Umbilical cord (tissue), 2 donors: ENCODE data around the gene ZEB2. TPM values are rescaled to one million over a fixed set of nuclear protein-coding genes. Genes with fewer than 3 reads are reported as not detected.
"Not testable (repeated sequence)": the region's sequence is repeated elsewhere in the genome, so short reads cannot be mapped to it uniquely, and the experiment has no call there.

Experiments
- DNase-seq: peaks from one replicate; pipeline ENCODE4 v3.0.0-alpha.2; 2015; ENCODE audit warnings: low spot score
- total RNA-seq: library from RNA; depleted of rRNA; stranded (reverse); fragments of >200 nt; gene quantifications from one replicate; pipeline ENCODE4 v1.2.3, GENCODE V29; 2014; ENCODE audit warnings: low replicate concordance; ENCODE audit not compliant: insufficient read depth

ZEB2 gene
- total RNA-seq, 1 donor from 2014 or later, result 136 TPM

GRCh38 chr2:144385381-144385780 is 134.5 kb downstream of the ZEB2 start:
- DNase-seq, result no peak

- no peak for DNase-seq
Measured at GRCh38 chr2:144383571-144384100, 136.3 kb downstream of the ZEB2 start.

GRCh38 chr2:144382849-144383248 is 137.1 kb downstream of the ZEB2 start:
- DNase-seq, result no peak

GRCh38 chr2:144381716-144382115 is 138.2 kb downstream of the ZEB2 start:
- no peak for DNase-seq

GRCh38 chr2:144379851-144380311 is 140.0 kb downstream of the ZEB2 start:
- DNase-seq, result no peak

GRCh38 chr2:144378551-144378950 is 141.4 kb downstream of the ZEB2 start:
- DNase-seq, result no peak

DNA sequence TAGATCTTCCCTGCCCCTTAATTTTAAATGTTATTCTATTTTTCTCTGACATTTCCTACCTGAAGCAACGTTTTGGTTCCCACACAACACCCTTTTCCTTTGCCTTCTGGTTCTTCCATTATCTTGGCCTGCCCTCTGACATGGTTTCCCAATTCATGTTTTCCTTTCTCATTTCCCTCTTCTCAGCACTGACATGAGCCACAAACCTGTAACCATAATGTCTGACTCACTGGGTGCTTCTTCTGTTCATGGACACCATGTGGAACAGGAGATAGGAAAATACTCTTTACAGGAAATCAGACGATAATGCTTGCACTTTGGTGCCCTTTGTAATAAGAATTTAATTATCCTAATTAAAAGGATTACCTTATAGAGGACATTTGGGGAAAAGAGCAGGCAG is 142.0 kb downstream of the ZEB2 start:
- DNase-seq, result no peak

- DNase-seq, result no peak
Measured at GRCh38 chr2:144376926-144377325, 143.0 kb downstream of the ZEB2 start.

GRCh38 chr2:144376460-144376859 is 143.5 kb downstream of the ZEB2 start:
- DNase-seq, result no peak

DNA sequence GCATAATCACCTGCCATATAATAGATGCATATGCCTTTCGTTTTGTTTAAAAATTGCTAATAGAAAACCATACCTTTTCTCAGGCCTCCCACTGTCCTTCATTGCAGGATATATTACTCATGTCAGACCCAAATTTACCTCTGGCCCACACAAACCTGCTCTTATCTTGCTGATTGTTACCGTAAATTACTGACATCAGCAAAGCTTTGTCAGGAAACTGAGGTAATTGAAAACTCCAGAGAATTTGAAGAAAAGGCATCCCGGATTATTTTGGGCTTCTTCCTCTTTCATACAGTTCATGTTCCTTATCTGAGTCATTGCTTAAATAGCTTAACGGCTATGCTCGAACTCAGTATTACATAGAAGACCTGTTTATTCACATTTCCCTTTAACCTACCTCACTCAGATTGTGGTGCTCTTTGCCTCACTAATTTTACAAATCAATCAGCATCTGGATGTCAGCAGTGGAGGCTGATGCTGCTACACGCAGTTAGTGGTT is 145.7 kb downstream of the ZEB2 start:
- no peak for DNase-seq

GRCh38 chr2:144372410-144373080 is 147.4 kb downstream of the ZEB2 start:
- peak; percentile 30 for DNase-seq

- DNase-seq, result no peak
Measured at GRCh38 chr2:144370937-144371584, 148.9 kb downstream of the ZEB2 start.

GRCh38 chr2:144369416-144369815 is 150.5 kb downstream of the ZEB2 start:
- DNase-seq, result no peak

DNA sequence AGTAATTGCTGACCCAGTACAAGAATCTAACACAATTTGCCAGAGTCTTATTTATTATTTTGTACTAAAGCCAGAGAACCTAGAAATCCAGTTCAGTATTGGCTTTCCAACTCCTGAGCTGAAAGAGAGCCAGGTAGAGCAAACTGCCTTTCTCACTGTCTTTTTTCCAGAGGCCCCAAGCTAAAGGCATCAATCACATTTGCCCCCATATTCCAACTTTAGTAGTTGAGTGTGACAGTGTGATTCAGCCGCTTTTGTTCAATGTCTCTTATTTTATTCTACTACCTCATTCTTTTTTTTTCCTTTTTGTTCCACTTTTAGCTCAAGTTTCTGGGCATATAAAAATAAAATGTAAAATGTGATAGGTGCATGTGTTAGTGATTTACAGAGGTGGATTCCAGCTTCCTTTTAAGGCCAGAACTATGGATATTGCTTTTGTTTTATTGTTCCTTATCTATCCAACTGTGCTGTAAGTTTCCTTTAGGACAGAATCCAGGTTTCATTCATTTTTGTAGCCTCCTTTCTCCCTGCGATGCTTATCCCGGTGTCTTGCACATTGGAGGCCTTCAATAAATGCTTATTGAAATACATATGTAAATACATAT is 153.0 kb downstream of the ZEB2 start:
- DNase-seq, result no peak

- DNase-seq, result no peak
Measured at GRCh38 chr2:144364944-144365738, 154.8 kb downstream of the ZEB2 start.

GRCh38 chr2:144364247-144364646 is 155.7 kb downstream of the ZEB2 start:
- DNase-seq, result not testable (repeated sequence)

- DNase-seq, result no peak
Measured at GRCh38 chr2:144362401-144362800, 157.5 kb downstream of the ZEB2 start.

DNA sequence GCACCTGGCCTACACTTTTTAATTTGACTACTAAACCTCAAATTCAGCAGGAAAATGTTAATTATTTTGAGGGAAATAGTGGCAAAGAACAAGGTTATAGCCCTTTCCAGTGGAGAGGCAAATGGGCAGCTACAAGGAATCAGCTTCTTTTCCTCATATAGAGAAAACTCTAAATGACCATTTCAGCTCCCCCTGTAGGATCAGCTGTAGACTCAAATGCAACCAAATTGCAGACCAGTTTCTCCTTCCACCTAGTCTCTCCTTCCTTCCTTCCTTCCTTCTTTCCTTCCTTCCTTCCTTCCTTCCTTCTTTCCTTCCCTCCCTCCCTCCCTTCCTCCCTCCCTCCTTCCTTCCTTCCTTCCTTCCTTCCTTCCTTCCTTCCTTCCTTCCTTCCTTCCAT is 158.2 kb downstream of the ZEB2 start:
- DNase-seq, result no peak

- no peak for DNase-seq
Measured at GRCh38 chr2:144359684-144360083, 160.2 kb downstream of the ZEB2 start.

GRCh38 chr2:144358979-144359541 is 160.9 kb downstream of the ZEB2 start:
- DNase-seq, result no peak

DNA sequence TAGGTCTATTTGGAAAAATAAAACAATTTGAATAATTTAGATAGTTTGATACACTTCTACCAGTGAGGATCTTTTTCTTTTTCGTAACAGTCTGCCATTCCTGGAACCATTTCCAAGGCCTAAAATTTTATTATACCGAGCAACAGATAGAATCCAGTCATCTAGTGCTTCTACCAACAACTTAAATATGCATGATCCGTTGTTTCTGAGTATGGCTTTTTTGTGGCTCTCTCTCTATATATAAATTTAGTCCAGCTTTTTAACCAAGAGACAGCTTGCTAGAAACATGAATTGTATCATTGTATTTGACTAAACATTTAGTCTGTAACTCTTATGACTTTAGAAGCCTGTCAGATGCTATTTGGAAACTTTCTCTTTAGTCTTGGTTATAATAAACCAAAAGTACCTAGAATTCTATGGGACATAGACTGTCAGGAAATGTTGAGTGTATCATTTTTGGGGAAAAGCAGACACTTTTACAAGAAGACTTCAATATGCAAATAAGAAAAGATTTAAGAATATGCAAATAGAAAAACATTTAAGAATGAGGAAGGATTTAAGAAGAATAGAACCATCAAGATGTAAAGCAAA is 161.4 kb downstream of the ZEB2 start:
- DNase-seq, result no peak
